K562 (cell line): ENCODE measurements around the gene DNAJC12. TPM values are rescaled to one million over a fixed set of nuclear protein-coding genes. Genes with fewer than 3 reads are reported as not detected.

Source experiments
- ATAC-seq: fragments of 200-7000 bp; cut with Tn5 transposase; 3 replicates; pipeline ENCODE4 v1.9.1; 2020; ENCODE audit warnings: moderate library complexity
- BruUV-seq: library from RNA; stranded (reverse); fragments of 400-500 nt; replicated peaks from 2 replicates; lab custom pipeline; 2021; lab: Mats Ljungman, UMichigan
- CTCF ChIA-PET: fragments of 300-600 bp; formaldehyde crosslinking; extraction: SDS; loops from one replicate; lab custom pipeline; 2021; ENCODE audit warnings: low intra/inter-chr PET ratio; lab: Yijun Ruan, JAX
- POLR2A ChIA-PET: fragments of 300-600, 350-650 bp; sonication (Branson Sonifier 250); formaldehyde crosslinking; extraction: SDS; loops from one replicate; lab custom pipeline; 2021; ENCODE audit warnings: antibody characterized with exemption, inconsistent platforms; lab: Yijun Ruan, JAX
- DNase-seq, 4 experiments: peaks; one replicate each; pipeline versions ENCODE4 v3.0.0 to v3.0.0-alpha.2; 2011 to 2018; ENCODE audit warnings: low spot score in 3 of 4, mixed read lengths in 3 of 4; ENCODE audit errors: extremely low read depth in 1 of 4
- FAIRE-seq: peaks from 2 replicates; lab custom pipeline; 2011; peaks lifted over from hg19 to GRCh38; lab: Jason Lieb, UNC
- H2AFZ ChIP-seq: 2 replicates; pipeline ENCODE4 v1.6.0; 2011; ENCODE audit warnings: low read depth, low read length, control low read depth, inconsistent platforms
- H3K27ac ChIP-seq: fragments of 200-600 bp; 3 replicates; pipeline ENCODE4 v1.8.0; 2011; ENCODE audit warnings: low read depth, mild to moderate bottlenecking, control low read depth, inconsistent platforms, low read length, moderate library complexity, mixed read lengths; ENCODE audit errors: extremely low read depth
- H3K27me3 ChIP-seq, 2 experiments: fragments of 300-600 bp in 1 of 2; 2 replicates in 1 of 2; 3 replicates in 1 of 2; pipeline versions ENCODE4 v1.6.0 to v1.8.0; 2011; ENCODE audit warnings: inconsistent platforms in 2 of 2, low read length in 2 of 2, mild to moderate bottlenecking in 1 of 2, mixed read lengths in 1 of 2, moderate library complexity in 1 of 2; ENCODE audit not compliant: control insufficient read depth in 2 of 2, insufficient read depth in 2 of 2
- H3K36me3 ChIP-seq: fragments of 300-600 bp; 3 replicates; pipeline ENCODE4 v1.8.0; 2011; ENCODE audit warnings: mild to moderate bottlenecking, low read length, inconsistent platforms; ENCODE audit not compliant: control insufficient read depth, insufficient read depth
- H3K4me1 ChIP-seq, 2 experiments: fragments of 200-600 bp in 1 of 2; replicated peaks in 1 of 2; 2 replicates in 1 of 2; 3 replicates in 1 of 2; pipeline versions ENCODE4 v1.5.1 to v1.8.0; 2011; ENCODE audit warnings: inconsistent platforms in 2 of 2, low read length in 2 of 2, mild to moderate bottlenecking in 1 of 2, mixed read lengths in 1 of 2, moderate library complexity in 1 of 2; ENCODE audit not compliant: control insufficient read depth in 2 of 2, insufficient read depth in 2 of 2
- H3K4me2 ChIP-seq: 2 replicates; pipeline ENCODE4 v1.6.1; 2011; ENCODE audit warnings: low read length, control low read depth, inconsistent platforms, mixed read lengths; ENCODE audit not compliant: insufficient read depth
- H3K4me3 ChIP-seq: fragments of 200-600 bp; sonication (generic), shearing (Covaris generic); 2 replicates; pipeline ENCODE4 v1.5.1; 2016; ENCODE audit warnings: control low read depth, inconsistent platforms
- H3K79me2 ChIP-seq: fragments of 200-600 bp; 3 replicates; pipeline ENCODE4 v1.8.0; 2011; ENCODE audit warnings: low read length, inconsistent platforms; ENCODE audit not compliant: control insufficient read depth, insufficient read depth
- H3K9ac ChIP-seq, 2 experiments: 2 replicates each; pipeline versions ENCODE4 v1.6.0 to v1.6.1; 2011; ENCODE audit warnings: low read depth in 2 of 2, low read length in 2 of 2, control low read depth in 1 of 2, inconsistent platforms in 1 of 2, mild to moderate bottlenecking in 1 of 2, mixed read lengths in 1 of 2; ENCODE audit not compliant: insufficient read depth in 1 of 2
- H3K9me1 ChIP-seq: one replicate; pipeline ENCODE4 v1.6.0; 2011; ENCODE audit warnings: inconsistent platforms, mild to moderate bottlenecking, low read length, moderate library complexity; ENCODE audit not compliant: control insufficient read depth, insufficient read depth
- H3K9me3 ChIP-seq: replicated peaks from 2 replicates; pipeline ENCODE4 v1.5.1; 2011; ENCODE audit warnings: low read depth, low read length, inconsistent platforms; ENCODE audit not compliant: control insufficient read depth, insufficient read depth
- H4K20me1 ChIP-seq: replicated peaks from 2 replicates; pipeline ENCODE4 v1.6.1; 2011; ENCODE audit warnings: low read length, inconsistent platforms, mixed read lengths; ENCODE audit not compliant: control insufficient read depth, insufficient read depth
- ATF3 ChIP-seq, 2 experiments: fragments of 450-650 bp in 1 of 2; sonication (generic) in 1 of 2; formaldehyde crosslinking in 1 of 2; IDR thresholded peaks in 1 of 2; conservative IDR thresholded peaks in 1 of 2; 2 replicates each; pipeline versions ENCODE4 v1.6.1 to v1.8.1; 2016 to 2023; ENCODE audit warnings: mild to moderate bottlenecking in 2 of 2, moderate library complexity in 2 of 2, inconsistent platforms in 1 of 2, missing genetic modification reagents in 1 of 2
- HBP1 ChIP-seq: fragments of 450-650 bp; formaldehyde crosslinking; IDR thresholded peaks from 2 replicates; pipeline ENCODE4 v1.4.0; 2022; ENCODE audit warnings: missing genetic modification characterization
- IFI16 ChIP-seq: fragments of 250-450 bp; sonication (Bioruptor Pico); IDR thresholded peaks from 2 replicates; pipeline ENCODE4 v2.1.2; 2022; ENCODE audit warnings: mild to moderate bottlenecking, inconsistent platforms
- ZNF764 ChIP-seq: fragments of 250-450 bp; sonication (Bioruptor Pico); IDR thresholded peaks from 2 replicates; pipeline ENCODE4 v1.4.0; 2020; ENCODE audit warnings: low read depth, mild to moderate bottlenecking, moderate library complexity
- WGBS: fragments of 100-300 bp; shearing (Covaris generic); methylation state at CpG from one replicate; pipeline ENCODE4 v1.1.6; 2016; ENCODE audit warnings: low coverage, mixed read lengths; ENCODE audit not compliant: insufficient coverage; ENCODE audit errors: missing lambda C conversion rate; 5-methylcytosine and 5-hydroxymethylcytosine counted together
- in situ Hi-C: fragments of 300-500 bp; cut with MboI; formaldehyde crosslinking; loops from 4 replicates; pipeline ENCODE4 v1.15.0; 2018; ENCODE audit warnings: inconsistent platforms, mixed read lengths
- intact Hi-C: fragments of 100-400 bp; cut with micrococcal nuclease; formaldehyde crosslinking; loops from 2 replicates; pipeline ENCODE4 v1.14.2; 2022
- polyA plus RNA-seq, 8 experiments: library from polyadenylated mRNA; depleted of rRNA in 4 of 8; stranded (reverse) in 5 of 8; unstranded in 3 of 8; fragments of >200 nt; fragmentation: Nextera tagmentation in 2 of 8; fragmentation: Illumina TruSeq in 1 of 8; extraction: Ambion mirVana in 2 of 8; extraction: Trizol in 1 of 8; gene quantifications; 2 replicates each; pipeline versions ENCODE4 v1.2.1 to v1.2.3, GENCODE V29; 2011 to 2014; ENCODE audit warnings: inconsistent platforms in 1 of 8, missing spikeins in 1 of 8
- total RNA-seq, 7 experiments: library from RNA; depleted of rRNA in 6 of 7; stranded (reverse); fragments of >200 nt in 6 of 7; fragmentation: Illumina TruSeq in 2 of 7; extraction: Trizol in 2 of 7; gene quantifications; 2 replicates each; pipeline versions ENCODE4 v1.2.1 to v1.2.3, GENCODE V29; 2011 to 2021; ENCODE audit warnings: low replicate concordance in 1 of 7

DNAJC12 gene
- total and polyA plus RNA-seq, 9 of the 15 experiments (the other 6 are each of a cell fraction or from before 2014, with no cell fraction given) = 7.4 to 95.9 (median 68.5) TPM

- TF ChIP-seq IFI16 (no peak), ZNF764 (no peak)
Observed at GRCh38 chr10:67827811-67828210, 10.2 kb downstream of the DNAJC12 start (continued).

GRCh38 chr10:67819768-67820204 lies 18.2 kb downstream of the DNAJC12 start:
- ChIA-PET CTCF (no interaction called here), POLR2A (interaction anchor here (0.5 to 0.6 kb wide), 2 partner anchors 58 to 743 kb away, joined by 3 read pairs; no protein-coding TSS in a partner anchor)
- H3K27ac ChIP-seq = no peak overlapping the region
- in situ Hi-C loops (no loop called here), intact Hi-C loops (no loop called here)
- no peaks in the 10 kb centered on the region for H3K27me3 ChIP-seq
- H3K9me1 ChIP-seq = no peaks in the 10 kb centered on the region
- H3K79me2 ChIP-seq = no peaks in the 10 kb centered on the region; the same call in 1 of the 3 replicates
- WGBS = 72% methylated on average over 3 of the region's 3 CpGs
- H3K4me3 ChIP-seq = no peak overlapping the region
- no peaks in the 10 kb centered on the region for H4K20me1 ChIP-seq
- peaks cover 0 to 4% of the 10 kb centered on the region in 2 experiments; a peak in 3 of 5 replicates for H3K4me1 ChIP-seq
- FAIRE-seq = no peak
- no peaks in the 10 kb centered on the region for H3K9me3 ChIP-seq
- ATAC-seq = peak; percentile 26
- peak; percentile 12; the same call in 1 of the 2 replicates for TF ChIP-seq ATF3 (IDR thresholded peaks at IDR 0.05)
- TF ChIP-seq ATF3 (CRISPR knock-in tag; conservative IDR thresholded peaks at IDR 0.05) = no peak
- TF ChIP-seq HBP1 (CRISPR knock-in tag) = no peak
- H2AFZ ChIP-seq = no peak overlapping the region
- no peak overlapping the region for H3K9ac ChIP-seq
- no peaks in the 10 kb centered on the region for H3K36me3 ChIP-seq
- no peak overlapping the region for H3K4me2 ChIP-seq
- BruUV-seq = no TSS peak
- DNase-seq = no peak
